Osteocyte (in vitro differentiated cells): ENCODE data around the gene ZNF345. TPM values are rescaled to one million over a fixed set of nuclear protein-coding genes. Genes with fewer than 3 reads are reported as not detected.

ENCODE experiments used
- DNase-seq: peaks from one replicate; pipeline ENCODE4 v3.0.0; 2021; ENCODE audit warnings: mixed read lengths; ENCODE audit not compliant: unreplicated experiment; ENCODE audit errors: extremely low spot score
- H3K27ac Mint-ChIP-seq: one replicate; pipeline ENCODE4 v1.8.0; 2021; ENCODE audit warnings: mild to moderate bottlenecking, mixed read lengths; ENCODE audit not compliant: unreplicated experiment
- H3K27me3 Mint-ChIP-seq: one replicate; pipeline ENCODE4 v1.8.0; 2021; ENCODE audit warnings: mixed read lengths; ENCODE audit not compliant: unreplicated experiment
- H3K36me3 Mint-ChIP-seq: one replicate; pipeline ENCODE4 v1.8.0; 2021; ENCODE audit warnings: mixed read lengths; ENCODE audit not compliant: unreplicated experiment
- H3K4me1 Mint-ChIP-seq: one replicate; pipeline ENCODE4 v1.8.0; 2021; ENCODE audit warnings: mixed read lengths; ENCODE audit not compliant: unreplicated experiment
- H3K4me3 Mint-ChIP-seq: one replicate; pipeline ENCODE4 v1.8.0; 2021; ENCODE audit warnings: mild to moderate bottlenecking, moderate library complexity, mixed read lengths; ENCODE audit not compliant: unreplicated experiment
- H3K9me3 Mint-ChIP-seq: one replicate; pipeline ENCODE4 v1.8.0; 2021; ENCODE audit warnings: mixed read lengths; ENCODE audit not compliant: unreplicated experiment
- CTCF ChIP-seq: fragments of 200-600 bp; sonication (generic); IDR thresholded peaks from 2 replicates; pipeline ENCODE4 v1.5.0; 2021; ENCODE audit warnings: antibody characterized with exemption, mild to moderate bottlenecking, moderate library complexity
- total RNA-seq: library from RNA; stranded (reverse); gene quantifications from 2 replicates; pipeline ENCODE4 v1.2.1, GENCODE V29; 2021

Gene ZNF345
- total RNA-seq, 1 donor from 2014 or later, result 11.6 TPM

- Mint-ChIP-seq H3K4me3 (no peak overlapping the region), H3K27me3 (no peaks in the 10 kb centered on the region), H3K4me1 (peaks cover 5% of the 10 kb centered on the region), H3K27ac (no peak overlapping the region), H3K36me3 (peaks cover 36% of the 10 kb centered on the region), H3K9me3 (peaks cover 21% of the 10 kb centered on the region)
- no peak for TF ChIP-seq CTCF
- peak; percentile 94 for DNase-seq
Measured at GRCh38 chr19:36849701-36850558, 746 bp upstream of the ZNF345 start.

GRCh38 chr19:36851898-36852297, 1.2 kb downstream of the ZNF345 start:
- no peak overlapping the region for H3K4me3 Mint-ChIP-seq
- no peaks in the 10 kb centered on the region for H3K27me3 Mint-ChIP-seq
- peaks cover 41% of the 10 kb centered on the region for H3K36me3 Mint-ChIP-seq
- no peak for DNase-seq
- H3K4me1 Mint-ChIP-seq, result peaks cover 5% of the 10 kb centered on the region
- no peak for TF ChIP-seq CTCF
- H3K27ac Mint-ChIP-seq, result no peak overlapping the region
- peaks cover 24% of the 10 kb centered on the region for H3K9me3 Mint-ChIP-seq

- H3K4me3 Mint-ChIP-seq, result no peak overlapping the region
- peaks cover 42% of the 10 kb centered on the region for H3K9me3 Mint-ChIP-seq
- no peak for TF ChIP-seq CTCF
- H3K27ac Mint-ChIP-seq, result no peak overlapping the region
- no peak for DNase-seq
- H3K36me3 Mint-ChIP-seq, result peaks cover 63% of the 10 kb centered on the region
- H3K27me3 Mint-ChIP-seq, result no peaks in the 10 kb centered on the region
- H3K4me1 Mint-ChIP-seq, result no peaks in the 10 kb centered on the region
Measured at GRCh38 chr19:36876993-36877938, 26.6 kb downstream of the ZNF345 start.

GRCh38 chr19:36891768-36892357, 41.2 kb downstream of the ZNF345 start:
- no peak for DNase-seq
- TF ChIP-seq CTCF, result no peak
- Mint-ChIP-seq H3K9me3 (peaks cover 56% of the 10 kb centered on the region), H3K27ac (no peak overlapping the region), H3K27me3 (no peaks in the 10 kb centered on the region), H3K36me3 (peaks cover 74% of the 10 kb centered on the region), H3K4me3 (no peak overlapping the region), H3K4me1 (no peaks in the 10 kb centered on the region)
